Hypothalamus (tissue), 51 donors: ENCODE results near the gene NOLC1.

Source experiments
- DNase-seq, 51 donors: peaks; one replicate each; lab custom pipeline; 2025; lab: John Stamatoyannopoulos, UW

NOLC1 gene

DNA sequence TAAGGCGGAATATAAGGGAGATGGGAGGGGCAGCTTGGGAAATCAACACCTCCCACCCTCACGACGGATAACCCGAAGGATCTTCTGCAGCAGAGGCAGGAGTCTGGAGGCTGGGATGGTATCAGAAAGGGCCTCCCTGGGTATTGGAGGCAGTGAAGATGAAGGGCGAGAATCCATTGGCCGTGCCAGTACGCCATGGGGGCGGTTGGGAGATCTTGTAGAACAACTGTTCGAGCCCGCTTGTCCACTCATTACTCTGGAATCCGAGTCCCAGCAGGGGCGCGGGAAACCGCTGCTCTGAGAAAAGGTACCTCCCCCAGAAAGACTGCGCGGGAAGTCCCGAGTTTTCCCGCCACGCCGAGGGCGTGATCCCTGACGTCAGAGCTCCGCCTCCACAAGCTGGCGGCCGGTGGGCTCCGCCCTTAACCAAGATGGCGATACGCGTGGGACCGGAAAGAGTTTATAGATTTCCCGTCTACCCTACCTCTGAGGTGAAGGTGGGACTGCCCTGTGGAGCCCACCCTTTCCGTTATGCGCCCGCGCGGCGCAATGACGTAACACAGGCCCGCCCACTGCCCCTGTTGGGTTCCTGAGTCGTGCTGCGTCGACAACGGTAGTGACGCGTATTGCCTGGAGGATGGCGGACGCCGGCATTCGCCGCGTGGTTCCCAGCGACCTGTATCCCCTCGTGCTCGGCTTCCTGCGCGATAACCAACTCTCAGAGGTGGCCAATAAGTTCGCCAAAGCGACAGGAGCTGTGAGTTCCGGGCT lies at the start of gene NOLC1:
TSS of gene NOLC1 (plus strand) at position 616 of the 771 bp plus-strand sequence. CDS start at position 638, 22 bp downstream.
- DNase-seq, result peak; percentile 65 to 99 (median 96)

- no peak for DNase-seq
Observed at GRCh38 chr10:102102421-102102820, 49.8 kb upstream of the NOLC1 start.

DNA sequence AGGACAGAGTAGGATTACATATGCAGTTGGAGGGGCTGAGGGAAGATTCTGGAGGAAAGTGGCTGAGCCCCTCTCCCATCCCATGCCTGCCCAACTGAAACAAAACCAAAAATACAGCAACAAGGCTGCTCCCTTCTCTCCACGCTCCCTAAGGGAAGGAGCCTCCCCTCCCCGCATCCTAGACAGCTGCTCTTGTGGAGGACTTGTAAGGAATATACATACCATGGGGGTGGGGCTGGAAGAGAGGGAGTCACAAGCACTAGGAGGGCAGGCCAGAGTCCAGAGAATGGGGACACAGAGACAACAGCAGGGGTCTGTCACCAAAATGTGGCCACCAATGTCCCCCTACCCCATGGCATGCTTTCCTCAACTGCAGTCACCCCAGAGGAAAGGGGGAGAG lies 45.2 kb upstream of the NOLC1 start:
- no peak for DNase-seq

DNA sequence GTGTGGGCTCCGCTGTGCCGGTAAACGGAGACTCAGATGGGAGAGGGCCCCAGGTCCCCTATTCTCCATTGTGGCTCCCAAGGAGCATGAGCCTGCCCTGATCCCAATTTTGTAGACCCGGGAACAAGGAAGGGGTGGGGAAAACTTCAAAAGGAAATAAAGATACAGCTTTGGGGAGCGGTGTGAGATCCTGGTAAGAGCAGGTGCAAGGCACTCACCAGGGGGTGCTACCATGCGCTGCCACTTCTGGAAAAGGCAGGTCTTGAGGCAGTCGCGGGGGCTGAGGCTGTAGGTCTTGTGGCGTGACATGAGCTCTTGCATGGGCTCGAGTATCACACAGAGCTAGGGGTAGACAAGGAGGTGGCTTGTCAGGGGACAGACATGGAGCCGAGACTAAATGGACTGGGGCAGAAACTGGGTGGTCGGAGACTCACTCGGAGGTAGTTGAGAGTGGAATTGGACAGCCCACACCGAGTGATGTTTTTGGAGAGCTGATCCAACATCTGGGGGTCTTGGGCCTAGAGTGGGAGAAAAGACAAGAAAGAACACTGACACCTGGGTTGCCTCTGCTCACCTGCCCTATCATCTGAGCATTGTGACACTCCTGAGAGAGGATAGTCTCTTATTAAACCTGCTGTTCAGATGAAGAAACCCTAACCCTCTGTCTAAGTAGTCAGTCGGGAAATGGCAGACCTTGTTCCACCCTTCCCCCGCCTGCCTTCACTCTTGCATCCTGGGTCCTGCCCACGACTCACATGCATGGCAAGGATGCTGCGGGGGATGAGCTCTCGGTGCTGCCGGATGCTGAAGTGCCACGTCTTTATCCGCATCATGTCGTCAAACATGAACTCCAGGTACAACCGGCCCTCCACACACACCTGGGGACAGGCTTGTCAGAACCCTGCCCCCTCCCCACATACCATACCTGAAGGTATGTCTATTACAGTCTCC lies 42.7 kb upstream of the NOLC1 start:
- peak in 3 of 51 donors; percentile 2 to 33 (median 25) for DNase-seq

- no peak for DNase-seq
Observed at GRCh38 chr10:102111276-102111675, 40.9 kb upstream of the NOLC1 start.

GRCh38 chr10:102112210-102112817 lies 39.9 kb upstream of the NOLC1 start:
- no peak for DNase-seq

DNA sequence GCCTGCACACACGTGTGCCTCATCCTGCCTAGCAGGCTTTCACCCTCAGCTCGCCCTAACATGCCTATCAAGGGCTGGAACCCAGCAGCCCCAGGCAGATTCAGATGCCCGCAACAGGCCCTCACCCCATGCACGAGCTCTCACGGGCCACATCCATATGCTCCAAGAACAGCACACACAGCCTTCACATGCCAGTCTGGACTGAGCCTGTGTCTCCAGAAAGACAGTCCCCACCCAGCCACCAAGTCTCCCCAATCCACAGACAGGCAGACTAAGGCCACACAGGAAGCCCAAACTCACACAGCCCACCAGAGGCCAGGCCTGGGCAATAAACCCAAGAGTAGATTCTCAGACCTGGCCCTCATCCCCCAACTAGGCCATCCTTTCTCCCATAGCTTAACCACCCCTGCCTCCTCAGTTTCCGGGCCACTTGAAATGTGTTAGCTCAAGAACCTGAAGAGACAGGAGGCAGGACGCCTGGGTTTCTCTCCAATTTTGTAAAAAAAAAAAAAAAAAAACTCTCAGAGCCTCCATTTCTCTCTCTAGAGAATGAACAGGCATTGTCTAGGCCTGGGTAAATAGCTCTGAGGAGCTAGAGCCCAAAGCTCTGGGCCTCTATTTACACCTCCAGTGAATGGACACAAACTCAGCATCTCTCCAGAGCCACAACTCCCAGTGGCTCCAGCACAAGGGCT lies 38.8 kb upstream of the NOLC1 start:
- no peak for DNase-seq

GRCh38 chr10:102113956-102114857 lies 38.0 kb upstream of the NOLC1 start:
- DNase-seq, result peak in 15 of 51 donors; percentile 8 to 48 (median 37)

GRCh38 chr10:102114861-102115618 lies 37.1 kb upstream of the NOLC1 start:
- DNase-seq, result peak; percentile 27 to 95 (median 82)

DNA sequence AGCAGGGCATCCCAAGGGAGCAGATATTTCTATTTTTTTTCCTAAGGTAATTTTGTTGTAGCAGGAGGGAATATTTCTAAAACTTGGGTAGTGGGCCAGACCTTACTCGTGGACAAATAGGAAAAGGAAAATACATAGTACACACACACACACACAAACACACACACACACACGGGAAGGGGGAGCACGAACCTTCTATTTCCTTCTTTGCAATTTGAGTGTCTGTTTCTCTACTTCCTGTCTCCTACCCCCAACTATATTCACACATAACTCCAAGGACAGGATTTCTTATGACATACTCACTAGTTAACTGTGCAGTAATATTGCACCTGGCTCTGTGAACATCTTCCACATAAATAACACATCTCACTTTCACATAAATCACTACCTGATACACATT lies 36.4 kb upstream of the NOLC1 start:
- no peak for DNase-seq

- no peak for DNase-seq
Observed at GRCh38 chr10:102116656-102117055, 35.5 kb upstream of the NOLC1 start.

DNA sequence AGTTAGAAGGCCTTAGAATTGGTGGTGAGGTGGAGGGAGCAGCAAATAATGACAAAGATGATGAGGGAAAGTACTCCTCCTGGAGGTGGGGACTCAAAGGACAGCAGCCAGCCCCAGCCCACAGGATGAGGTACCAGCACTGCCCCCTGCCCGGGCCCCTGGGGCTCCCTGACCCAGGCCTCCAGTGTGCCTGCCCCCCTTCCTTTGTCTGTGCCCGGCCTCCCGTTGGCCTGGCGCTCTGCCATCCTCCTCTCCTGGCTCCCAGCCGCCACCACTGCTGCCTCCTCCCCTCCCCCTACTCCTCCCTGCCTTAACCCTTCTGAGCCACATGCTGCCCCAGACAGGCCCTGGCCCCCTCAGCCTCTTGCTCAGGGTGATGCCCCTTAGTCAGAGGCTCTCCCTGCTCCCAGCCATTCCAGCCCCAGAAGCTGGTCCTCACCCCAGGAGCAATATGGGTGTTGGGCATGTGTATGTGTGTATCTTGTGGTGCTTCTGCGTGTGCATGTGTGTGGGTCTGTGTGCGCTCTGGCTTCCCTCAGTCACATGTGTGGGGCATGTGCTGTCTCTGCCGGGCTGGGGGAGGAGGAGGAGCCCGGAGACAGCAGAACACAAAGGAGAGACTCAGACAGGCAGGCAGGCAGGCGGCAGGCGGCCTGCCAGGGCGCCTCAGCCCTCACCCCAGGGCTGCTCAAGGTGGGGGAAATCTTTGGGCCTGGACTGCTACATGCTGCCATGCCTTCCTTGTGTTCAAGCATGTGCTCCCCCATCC lies 34.6 kb upstream of the NOLC1 start:
- DNase-seq, result peak; percentile 10 to 94 (median 83)

- peak in 28 of 51 donors; percentile 8 to 71 (median 26) for DNase-seq
Observed at GRCh38 chr10:102118867-102119266, 33.3 kb upstream of the NOLC1 start.

DNA sequence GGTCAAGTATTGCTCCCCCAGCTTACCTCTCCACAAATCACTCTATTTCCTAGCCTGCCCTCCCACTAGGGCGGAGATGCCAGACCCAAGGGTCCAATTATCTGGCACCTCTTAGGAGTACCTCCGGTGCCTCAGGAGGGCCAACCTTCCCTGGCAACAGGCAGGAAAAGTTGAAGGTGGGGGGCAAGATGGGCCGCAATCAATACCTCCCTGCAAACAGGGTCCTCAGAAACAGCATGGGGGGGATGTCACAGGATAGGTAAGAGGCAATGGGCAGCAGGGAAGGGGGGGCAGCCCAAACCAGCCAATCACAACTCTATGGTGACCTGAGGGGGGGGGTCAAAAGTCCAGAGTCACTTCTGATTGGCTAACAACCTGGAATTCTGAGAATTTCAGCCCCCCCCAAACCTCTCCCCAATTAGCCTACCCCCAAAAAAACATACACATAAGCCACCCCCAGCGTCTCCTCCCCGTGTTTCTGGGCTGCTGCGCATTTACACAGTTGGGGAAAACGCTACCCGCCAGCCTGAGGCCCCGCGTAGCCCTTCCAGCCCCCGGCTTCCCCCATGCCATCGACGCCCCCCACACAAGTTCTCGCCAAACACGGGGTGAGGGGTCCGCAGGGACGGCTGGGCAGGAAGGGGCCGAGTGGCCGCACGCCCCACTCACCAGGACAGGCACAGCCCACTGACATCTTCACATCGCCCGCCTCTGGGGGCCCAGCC lies 32.6 kb upstream of the NOLC1 start:
- DNase-seq, result peak in 42 of 51 donors; percentile 4 to 70 (median 39)

GRCh38 chr10:102120142-102120990 lies 31.8 kb upstream of the NOLC1 start, which contains the start of gene LDB1:
LDB1 (minus strand) TSS chr10:102120368; CDS start chr10:102120110, 258 bp downstream.
- peak; percentile 35 to 90 (median 79) for DNase-seq
